HepG2 (cell line): ENCODE measurements around the gene RIPK1. TPM values are rescaled to one million over a fixed set of nuclear protein-coding genes. Genes with fewer than 3 reads are reported as not detected.
"Not testable (repeated sequence)": the region's sequence is repeated elsewhere in the genome, so short reads cannot be mapped to it uniquely, and the experiment has no call there.

Source experiments
- ATAC-seq: fragments of 200-7000 bp; cut with Tn5 transposase; 3 replicates; pipeline ENCODE4 v1.9.1; 2020; ENCODE audit warnings: mild to moderate bottlenecking, moderate library complexity
- BruUV-seq: library from RNA; stranded (reverse); fragments of 400-500 nt; replicated peaks from 2 replicates; lab custom pipeline; 2021; lab: Mats Ljungman, UMichigan
- CTCF ChIA-PET: fragments of 300-600 bp; formaldehyde crosslinking; extraction: SDS; loops from one replicate; lab custom pipeline; 2021; ENCODE audit warnings: low total read pairs, inconsistent platforms, low intra/inter-chr PET ratio; lab: Yijun Ruan, JAX
- POLR2A ChIA-PET: fragments of 350-600 bp; sonication (Branson Sonifier 250); formaldehyde crosslinking; loops from one replicate; lab custom pipeline; 2020; ENCODE audit warnings: antibody characterized with exemption, inconsistent platforms; lab: Yijun Ruan, JAX
- DNase-seq: peaks from one replicate; pipeline ENCODE4 v3.0.0-alpha.2; 2015; ENCODE audit warnings: low spot score
- FAIRE-seq: peaks from 3 replicates; lab custom pipeline; 2011; peaks lifted over from hg19 to GRCh38; lab: Jason Lieb, UNC
- H2AFZ ChIP-seq: one replicate; pipeline ENCODE4 v1.6.1; 2011; ENCODE audit warnings: low read length, inconsistent platforms
- H3K27ac ChIP-seq: fragments of 300-600 bp; 3 replicates; pipeline ENCODE4 v1.8.0; 2011; ENCODE audit warnings: mixed run types, mild to moderate bottlenecking, mixed read lengths, low read length, inconsistent platforms; ENCODE audit not compliant: insufficient read depth; ENCODE audit errors: extremely low read length
- H3K27me3 ChIP-seq, 2 experiments: fragments of 200-600 bp in 1 of 2; 2 replicates in 1 of 2; 3 replicates in 1 of 2; pipeline versions ENCODE4 v1.6.0 to v1.8.0; 2011; ENCODE audit warnings: low read length in 2 of 2, mild to moderate bottlenecking in 2 of 2, moderate library complexity in 2 of 2, inconsistent platforms in 1 of 2; ENCODE audit not compliant: insufficient read depth in 2 of 2, control insufficient read depth in 1 of 2
- H3K36me3 ChIP-seq, 2 experiments: fragments of 200-600 bp in 1 of 2; replicated peaks in 1 of 2; 2 replicates in 1 of 2; 3 replicates in 1 of 2; pipeline versions ENCODE4 v1.5.1 to v1.8.0; 2011; ENCODE audit warnings: low read length in 2 of 2, inconsistent platforms in 1 of 2; ENCODE audit not compliant: insufficient read depth in 2 of 2, control insufficient read depth in 1 of 2
- H3K4me1 ChIP-seq: 2 replicates; pipeline ENCODE4 v1.5.1; 2012; ENCODE audit warnings: low read length, inconsistent platforms; ENCODE audit not compliant: insufficient read depth
- H3K4me2 ChIP-seq: 2 replicates; pipeline ENCODE4 v1.6.0; 2011; ENCODE audit warnings: low read depth, low read length, inconsistent platforms
- H3K4me3 ChIP-seq, 3 experiments: fragments of 200-600 bp in 1 of 3; sonication (generic), shearing (Covaris generic) in 1 of 3; replicated peaks in 1 of 3; 2 replicates each; pipeline ENCODE4 v1.5.1; 2011 to 2016; ENCODE audit warnings: low read length in 3 of 3, inconsistent platforms in 2 of 3, low read depth in 2 of 3, mild to moderate bottlenecking in 2 of 3, control low read depth in 1 of 3, mixed read lengths in 1 of 3; ENCODE audit not compliant: insufficient read depth in 1 of 3
- H3K79me2 ChIP-seq: one replicate; pipeline ENCODE4 v1.6.1; 2011; ENCODE audit warnings: low read length, inconsistent platforms; ENCODE audit not compliant: insufficient read depth
- H3K9ac ChIP-seq: 2 replicates; pipeline ENCODE4 v1.6.0; 2011; ENCODE audit warnings: mild to moderate bottlenecking, low read depth, low read length, inconsistent platforms; ENCODE audit not compliant: insufficient read depth
- H3K9me3 ChIP-seq: 2 replicates; pipeline ENCODE4 v1.5.1; 2012; ENCODE audit warnings: mild to moderate bottlenecking, low read length
- H4K20me1 ChIP-seq: 2 replicates; pipeline ENCODE4 v1.6.0; 2011; ENCODE audit warnings: inconsistent platforms, mild to moderate bottlenecking, low read length, moderate library complexity; ENCODE audit not compliant: insufficient read depth
- ATF7 ChIP-seq, 2 experiments: fragments of 450-650 bp in 1 of 2; sonication (generic) in 1 of 2; formaldehyde crosslinking in 1 of 2; IDR thresholded peaks; 2 replicates each; pipeline versions ENCODE4 v1.4.0 to v1.6.1; 2016 to 2020; ENCODE audit warnings: antibody characterized with exemption in 1 of 2, mild to moderate bottlenecking in 1 of 2, missing genetic modification reagents in 1 of 2
- SALL1 ChIP-seq: sonication (generic); formaldehyde crosslinking; IDR thresholded peaks from 2 replicates; pipeline ENCODE4 v1.8.0; 2022; ENCODE audit warnings: mild to moderate bottlenecking, missing genetic modification reagents
- ZNF460 ChIP-seq: sonication (generic); formaldehyde crosslinking; IDR thresholded peaks from 2 replicates; pipeline ENCODE4 v1.5.1; 2020; ENCODE audit warnings: missing genetic modification reagents, mild to moderate bottlenecking, borderline replicate concordance
- WGBS: methylation state at CpG from one replicate; pipeline ENCODE4 v1.1.6; 2017; ENCODE audit warnings: low lambda C conversion rate; 5-methylcytosine and 5-hydroxymethylcytosine counted together
- in situ Hi-C: cut with HindIII; loops from 2 replicates; pipeline ENCODE4 v1.10.0; 2017; ENCODE audit warnings: low pct_unique_long_range_greater_than_20kb; ENCODE audit not compliant: extremely low pct_ligation_motif_present
- intact Hi-C: fragments of 100-400 bp; cut with micrococcal nuclease; formaldehyde crosslinking; loops from one replicate; pipeline ENCODE4 v1.10.0; 2022; ENCODE audit not compliant: unreplicated experiment
- polyA plus RNA-seq, 8 experiments: library from polyadenylated mRNA; depleted of rRNA in 3 of 8; stranded (reverse) in 7 of 8; unstranded in 1 of 8; fragments of >200 nt; fragmentation: Illumina TruSeq in 4 of 8; extraction: Trizol in 4 of 8; gene quantifications; 2 replicates each; pipeline versions ENCODE4 v1.2.1 to v1.2.3, GENCODE V29; 2011 to 2016; ENCODE audit warnings: low read depth in 4 of 8, missing spikeins in 1 of 8, mixed read lengths in 1 of 8; ENCODE audit not compliant: insufficient read depth in 1 of 8
- total RNA-seq, 5 experiments: library from RNA; depleted of rRNA; stranded (reverse); fragments of >200 nt; fragmentation: Illumina TruSeq; extraction: Trizol; gene quantifications; 2 replicates each; pipeline ENCODE4 v1.2.3, GENCODE V29; 2016; ENCODE audit warnings: low read depth in 1 of 5
- TF ChIP-seq, protein P1 (sequence below): sonication (generic); formaldehyde crosslinking; IDR thresholded peaks from 2 replicates; pipeline ENCODE4 v1.8.1; 2022; ENCODE audit warnings: low read depth, mild to moderate bottlenecking, missing genetic modification reagents
- TF ChIP-seq, protein P2 (sequence below), 2 experiments: sonication (generic) in 1 of 2; formaldehyde crosslinking in 1 of 2; IDR thresholded peaks; 2 replicates each; pipeline versions ENCODE4 v1.4.0 to v1.6.1; 2016 to 2020; ENCODE audit warnings: borderline replicate concordance in 1 of 2, low read depth in 1 of 2, mild to moderate bottlenecking in 1 of 2, missing genetic modification reagents in 1 of 2
- TF ChIP-seq, protein P3 (sequence below): sonication (generic); formaldehyde crosslinking; IDR thresholded peaks from 2 replicates; pipeline ENCODE4 v1.4.0; 2020; ENCODE audit warnings: missing genetic modification reagents

The RIPK1 gene
- total and polyA plus RNA-seq, 2 of the 13 experiments (the other 11 are each of a cell fraction or from before 2014, with no cell fraction given) = 9.0 to 10.3 TPM

DNA sequence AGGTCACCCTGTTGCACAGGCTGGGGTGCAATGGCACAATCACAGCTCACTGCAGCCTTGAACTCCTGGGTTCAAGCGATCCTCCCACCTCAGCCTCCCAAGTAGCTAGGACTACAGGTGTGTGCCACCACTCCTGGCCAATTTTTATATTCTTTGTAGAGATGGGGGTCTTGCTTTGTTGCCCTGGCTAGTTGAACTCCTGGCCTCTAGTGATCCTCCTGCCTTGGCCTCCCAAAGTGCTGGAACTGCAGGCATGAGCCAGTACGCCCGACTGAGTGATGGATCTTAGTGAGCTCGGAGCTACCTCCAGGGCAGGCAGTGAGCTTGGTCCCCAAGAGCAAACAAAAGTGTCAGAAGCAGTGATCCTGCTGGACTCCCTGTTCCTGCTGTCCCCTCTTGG is 20.3 kb upstream of the RIPK1 start:
- H4K20me1 ChIP-seq, H3K4me2 ChIP-seq, CTCF ChIA-PET, H2AFZ ChIP-seq, BruUV-seq, FAIRE-seq, in situ Hi-C loops, H3K79me2 ChIP-seq, H3K9ac ChIP-seq, ATAC-seq, H3K4me3 ChIP-seq, intact Hi-C loops, DNase-seq, H3K36me3 ChIP-seq, H3K9me3 ChIP-seq, H3K27ac ChIP-seq: not testable (repeated sequence)
- TF ChIP-seq ZNF460 = peak; percentile 16; the same call in 1 of the 2 replicates
- Histone ChIP-seq H3K27me3 (peaks cover 0 to 26% of the 10 kb centered on the region in 2 experiments; a peak in 2 of 5 replicates), H3K4me1 (peaks cover 10% of the 10 kb centered on the region)
- POLR2A ChIA-PET = interaction anchor here (1.8 kb wide), 1 partner anchor 49 kb away, joined by 4 read pairs; no protein-coding TSS in a partner anchor
- 71% methylated on average over 4 of the region's 4 CpGs for whole genome bisulfite sequencing

DNA sequence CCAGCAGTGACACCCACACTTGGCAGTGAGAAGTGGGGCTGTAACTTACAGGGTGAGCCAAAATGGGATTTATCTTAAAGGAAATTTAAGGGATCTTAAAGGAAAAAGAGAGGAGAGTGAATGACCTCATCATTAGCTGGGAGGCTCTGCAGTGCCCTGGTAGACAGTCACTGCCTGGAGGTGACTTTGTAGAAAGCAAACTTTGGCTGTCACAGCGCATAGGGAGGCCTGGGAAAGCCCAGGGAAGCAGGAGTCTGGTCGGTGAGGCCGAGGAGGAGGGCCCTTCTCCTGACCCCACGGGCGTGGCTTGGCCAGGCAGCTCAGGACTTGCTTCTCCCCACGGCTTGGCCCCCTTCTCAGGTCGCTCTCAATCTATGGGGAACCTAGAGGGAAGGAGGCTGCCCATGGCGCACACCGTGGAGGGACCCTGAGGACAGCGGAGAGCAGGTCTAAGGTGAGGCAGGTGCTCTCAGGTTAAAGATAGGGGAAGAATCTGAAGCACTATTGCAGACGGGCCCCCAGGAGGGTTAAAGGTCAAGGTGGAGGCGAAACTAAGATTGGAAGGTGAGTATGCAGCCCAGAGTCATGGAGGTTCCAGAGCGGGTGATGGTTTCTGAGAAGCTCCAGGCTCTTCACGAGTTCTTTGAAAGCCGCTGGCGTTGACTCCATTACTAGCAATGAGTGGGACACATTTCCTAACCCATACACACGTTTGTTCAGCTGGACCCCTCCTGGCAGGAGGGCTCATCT is 15.6 kb upstream of the RIPK1 start:
- Histone ChIP-seq H4K20me1 (no peaks in the 10 kb centered on the region), H3K27me3 (peaks cover 0 to 30% of the 10 kb centered on the region in 2 experiments; a peak in 2 of 5 replicates), H2AFZ (peak overlapping the region; percentile 13), H3K9me3 (no peaks in the 10 kb centered on the region), H3K9ac (peak overlapping the region; percentile 67), H3K79me2 (no peaks in the 10 kb centered on the region), H3K27ac (peak overlapping the region; percentile 85), H3K36me3 (no peaks in the 10 kb centered on the region), H3K4me1 (peaks cover 46% of the 10 kb centered on the region), H3K4me3 (peak overlapping the region; percentile 57 to 80 (median 72)), H3K4me2 (peak overlapping the region; percentile 88)
- in situ Hi-C loops (loop anchor here (5.0 kb wide), 2 partner anchors 55 to 100 kb away; partner anchors contain the start of gene NQO2), intact Hi-C loops (loop anchor here (1.0 to 10.0 kb wide), 3 partner anchors 20 to 1458 kb away; partner anchors contain the start of gene NQO2)
- no TSS peak for BruUV-seq
- DNase-seq (no peak), FAIRE-seq (peak; percentile 12), ATAC-seq (peak; percentile 35)
- 4% methylated on average over 17 of the region's 17 CpGs for WGBS
- CTCF ChIA-PET = interaction anchor here (1.4 to 1.9 kb wide), 2 partner anchors 51 to 55 kb away, joined by 4 to 9 read pairs; no protein-coding TSS in a partner anchor
- POLR2A ChIA-PET = interaction anchor here (0.6 to 3.3 kb wide), 16 partner anchors 11 to 968 kb away, joined by 3 to 122 read pairs (median 6); partner anchors contain the start of genes NQO2, RIPK1, SERPINB1 and SERPINB6
- TF ChIP-seq, protein P1, sequence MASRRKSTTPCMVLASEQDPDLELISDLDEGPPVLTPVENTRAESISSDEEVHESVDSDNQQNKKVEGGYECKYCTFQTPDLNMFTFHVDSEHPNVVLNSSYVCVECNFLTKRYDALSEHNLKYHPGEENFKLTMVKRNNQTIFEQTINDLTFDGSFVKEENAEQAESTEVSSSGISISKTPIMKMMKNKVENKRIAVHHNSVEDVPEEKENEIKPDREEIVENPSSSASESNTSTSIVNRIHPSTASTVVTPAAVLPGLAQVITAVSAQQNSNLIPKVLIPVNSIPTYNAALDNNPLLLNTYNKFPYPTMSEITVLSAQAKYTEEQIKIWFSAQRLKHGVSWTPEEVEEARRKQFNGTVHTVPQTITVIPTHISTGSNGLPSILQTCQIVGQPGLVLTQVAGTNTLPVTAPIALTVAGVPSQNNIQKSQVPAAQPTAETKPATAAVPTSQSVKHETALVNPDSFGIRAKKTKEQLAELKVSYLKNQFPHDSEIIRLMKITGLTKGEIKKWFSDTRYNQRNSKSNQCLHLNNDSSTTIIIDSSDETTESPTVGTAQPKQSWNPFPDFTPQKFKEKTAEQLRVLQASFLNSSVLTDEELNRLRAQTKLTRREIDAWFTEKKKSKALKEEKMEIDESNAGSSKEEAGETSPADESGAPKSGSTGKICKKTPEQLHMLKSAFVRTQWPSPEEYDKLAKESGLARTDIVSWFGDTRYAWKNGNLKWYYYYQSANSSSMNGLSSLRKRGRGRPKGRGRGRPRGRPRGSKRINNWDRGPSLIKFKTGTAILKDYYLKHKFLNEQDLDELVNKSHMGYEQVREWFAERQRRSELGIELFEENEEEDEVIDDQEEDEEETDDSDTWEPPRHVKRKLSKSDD (CRISPR knock-in tag) = peak; percentile 15; the same call in 1 of the 2 replicates
- TF ChIP-seq SALL1 (peak; percentile 27; the same call in 1 of the 2 replicates), ATF7 (IDR thresholded peaks at IDR 0.05) (peak; percentile 69), ATF7 (CRISPR knock-in tag; IDR thresholded peaks at IDR 0.05) (no peak)
- TF ChIP-seq, protein P2, sequence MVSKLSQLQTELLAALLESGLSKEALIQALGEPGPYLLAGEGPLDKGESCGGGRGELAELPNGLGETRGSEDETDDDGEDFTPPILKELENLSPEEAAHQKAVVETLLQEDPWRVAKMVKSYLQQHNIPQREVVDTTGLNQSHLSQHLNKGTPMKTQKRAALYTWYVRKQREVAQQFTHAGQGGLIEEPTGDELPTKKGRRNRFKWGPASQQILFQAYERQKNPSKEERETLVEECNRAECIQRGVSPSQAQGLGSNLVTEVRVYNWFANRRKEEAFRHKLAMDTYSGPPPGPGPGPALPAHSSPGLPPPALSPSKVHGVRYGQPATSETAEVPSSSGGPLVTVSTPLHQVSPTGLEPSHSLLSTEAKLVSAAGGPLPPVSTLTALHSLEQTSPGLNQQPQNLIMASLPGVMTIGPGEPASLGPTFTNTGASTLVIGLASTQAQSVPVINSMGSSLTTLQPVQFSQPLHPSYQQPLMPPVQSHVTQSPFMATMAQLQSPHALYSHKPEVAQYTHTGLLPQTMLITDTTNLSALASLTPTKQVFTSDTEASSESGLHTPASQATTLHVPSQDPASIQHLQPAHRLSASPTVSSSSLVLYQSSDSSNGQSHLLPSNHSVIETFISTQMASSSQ (IDR thresholded peaks at IDR 0.05; ENCODE audit: low read depth) = no peak; the same call in 1 of the 2 replicates
- TF ChIP-seq, protein P2 (CRISPR knock-in tag; IDR thresholded peaks at IDR 0.05; ENCODE audit: borderline replicate concordance) = peak; percentile 17; the same call in 1 of the 2 replicates
- TF ChIP-seq, protein P3, sequence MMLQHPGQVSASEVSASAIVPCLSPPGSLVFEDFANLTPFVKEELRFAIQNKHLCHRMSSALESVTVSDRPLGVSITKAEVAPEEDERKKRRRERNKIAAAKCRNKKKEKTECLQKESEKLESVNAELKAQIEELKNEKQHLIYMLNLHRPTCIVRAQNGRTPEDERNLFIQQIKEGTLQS (CRISPR knock-in tag) = 0 out of 2 replicates have a peak, but pooled peaks have one; percentile 12
